ENCODE data around the gene RGSL1. TPM values are rescaled to one million over a fixed set of nuclear protein-coding genes. Genes with fewer than 3 reads are reported as not detected.

The RGSL1 gene
- total RNA-seq, 1 experiment from 2014 or later: not detected

- Histone ChIP-seq H3K4me3 (ENCODE audit: insufficient read depth, low read depth, low read length) (no peak overlapping the region), H3K27me3 (ENCODE audit: control insufficient read depth, insufficient read depth, low read length) (no peaks in the 10 kb centered on the region), H3K36me3 (replicated peaks; ENCODE audit: control insufficient read depth, insufficient read depth, low read length) (no peaks in the 10 kb centered on the region)
- no peak for DNase-seq
Measured at GRCh38 chr1:182549346-182549745, 99.4 kb downstream of the RGSL1 start.

- H3K4me3 ChIP-seq (ENCODE audit: insufficient read depth, low read depth, low read length): no peak overlapping the region
Measured at GRCh38 chr1:182549811-182550210, 99.9 kb downstream of the RGSL1 start.

DNA sequence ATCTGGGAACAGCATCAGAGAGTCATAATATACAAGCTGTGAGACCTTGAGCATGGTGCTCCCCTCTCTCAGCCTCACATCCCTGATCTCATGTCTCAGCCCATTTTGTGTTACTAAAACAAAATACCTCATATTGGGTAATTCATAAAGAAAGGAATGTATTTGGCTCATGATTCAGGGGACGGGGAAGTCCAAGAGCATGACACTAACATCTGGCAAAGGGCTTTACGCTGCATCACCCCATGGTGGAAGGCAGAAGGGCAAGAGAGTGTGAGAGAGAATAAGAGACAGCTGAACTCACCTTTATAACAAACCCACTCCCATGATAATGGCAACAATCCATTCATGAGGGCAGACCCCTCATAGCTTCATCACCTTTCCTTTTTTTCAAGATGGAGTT, 102.6 kb downstream of the RGSL1 start:
- Histone ChIP-seq H3K36me3 (replicated peaks; ENCODE audit: control insufficient read depth, insufficient read depth, low read length) (no peaks in the 10 kb centered on the region), H3K27me3 (ENCODE audit: control insufficient read depth, insufficient read depth, low read length) (no peaks in the 10 kb centered on the region), H3K4me3 (ENCODE audit: insufficient read depth, low read depth, low read length) (no peak overlapping the region)
- DNase-seq: no peak

More at GRCh38 chr1:182549811-182550210, 99.9 kb downstream of the RGSL1 start:
- H3K36me3 ChIP-seq (replicated peaks; ENCODE audit: control insufficient read depth, insufficient read depth, low read length): no peaks in the 10 kb centered on the region
- H3K27me3 ChIP-seq (ENCODE audit: control insufficient read depth, insufficient read depth, low read length): no peaks in the 10 kb centered on the region
- DNase-seq: no peak

DNA sequence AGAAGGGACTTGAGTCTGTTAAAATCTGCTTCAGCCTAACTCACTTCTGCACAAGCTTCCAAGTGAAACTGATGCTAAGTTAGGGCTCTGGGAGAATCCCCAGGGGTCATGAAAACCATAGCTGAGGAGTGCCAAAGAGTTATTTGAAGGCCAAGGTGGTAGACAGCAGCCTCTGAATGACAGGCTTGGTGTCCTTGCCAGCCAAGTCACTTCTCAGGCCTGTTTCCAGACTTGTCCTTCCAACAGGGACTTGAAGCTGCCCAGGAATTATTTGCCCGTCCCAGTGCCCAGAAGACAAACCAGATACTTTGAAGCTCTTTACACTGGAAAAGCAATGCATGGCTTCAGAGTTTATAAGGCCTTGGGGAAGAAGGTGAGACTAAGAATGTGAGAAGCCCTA, 105.5 kb downstream of the RGSL1 start:
- no peak for DNase-seq
- Histone ChIP-seq H3K36me3 (replicated peaks; ENCODE audit: control insufficient read depth, insufficient read depth, low read length) (no peaks in the 10 kb centered on the region), H3K4me3 (ENCODE audit: insufficient read depth, low read depth, low read length) (no peak overlapping the region), H3K27me3 (ENCODE audit: control insufficient read depth, insufficient read depth, low read length) (no peaks in the 10 kb centered on the region)

GRCh38 chr1:182556279-182556678, 106.3 kb downstream of the RGSL1 start:
- no peak for DNase-seq
- Histone ChIP-seq H3K27me3 (ENCODE audit: control insufficient read depth, insufficient read depth, low read length) (no peaks in the 10 kb centered on the region), H3K36me3 (replicated peaks; ENCODE audit: control insufficient read depth, insufficient read depth, low read length) (no peaks in the 10 kb centered on the region), H3K4me3 (ENCODE audit: insufficient read depth, low read depth, low read length) (no peak overlapping the region)

- Histone ChIP-seq H3K4me3 (ENCODE audit: insufficient read depth, low read depth, low read length) (no peak overlapping the region), H3K27me3 (ENCODE audit: control insufficient read depth, insufficient read depth, low read length) (no peaks in the 10 kb centered on the region), H3K36me3 (replicated peaks; ENCODE audit: control insufficient read depth, insufficient read depth, low read length) (no peaks in the 10 kb centered on the region)
- DNase-seq: no peak
Measured at GRCh38 chr1:182560392-182560984, 110.5 kb downstream of the RGSL1 start.

DNA sequence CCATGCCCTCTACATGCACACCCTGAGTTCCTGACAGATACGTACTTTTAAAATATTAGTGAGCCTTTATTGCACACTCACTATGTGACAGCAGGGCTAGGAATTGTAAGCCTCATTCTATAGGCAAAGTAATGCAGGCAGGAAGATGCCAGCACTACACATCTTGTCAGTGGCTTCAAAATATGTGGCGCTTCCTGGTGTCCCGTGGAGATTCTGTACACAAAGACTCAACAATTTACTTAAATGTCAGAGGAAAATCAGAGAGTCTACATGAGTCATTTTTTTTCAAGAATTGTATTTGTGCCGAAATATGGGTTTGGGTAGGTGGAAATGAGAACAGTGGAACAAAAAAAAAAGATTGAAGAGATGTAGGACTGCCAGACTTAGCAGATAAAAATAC, 111.5 kb downstream of the RGSL1 start:
- Histone ChIP-seq H3K27me3 (ENCODE audit: control insufficient read depth, insufficient read depth, low read length) (no peaks in the 10 kb centered on the region), H3K4me3 (ENCODE audit: insufficient read depth, low read depth, low read length) (no peak overlapping the region), H3K36me3 (replicated peaks; ENCODE audit: control insufficient read depth, insufficient read depth, low read length) (no peaks in the 10 kb centered on the region)
- no peak for DNase-seq

- no peak for DNase-seq
- Histone ChIP-seq H3K36me3 (replicated peaks; ENCODE audit: control insufficient read depth, insufficient read depth, low read length) (no peaks in the 10 kb centered on the region), H3K4me3 (ENCODE audit: insufficient read depth, low read depth, low read length) (no peak overlapping the region), H3K27me3 (ENCODE audit: control insufficient read depth, insufficient read depth, low read length) (no peaks in the 10 kb centered on the region)
Measured at GRCh38 chr1:182563095-182563494, 113.1 kb downstream of the RGSL1 start.

- Histone ChIP-seq H3K27me3 (ENCODE audit: control insufficient read depth, insufficient read depth, low read length) (no peaks in the 10 kb centered on the region), H3K36me3 (replicated peaks; ENCODE audit: control insufficient read depth, insufficient read depth, low read length) (no peaks in the 10 kb centered on the region), H3K4me3 (ENCODE audit: insufficient read depth, low read depth, low read length) (no peak overlapping the region)
- DNase-seq: no peak
Measured at GRCh38 chr1:182564406-182565004, 114.6 kb downstream of the RGSL1 start.

- H3K36me3 ChIP-seq (replicated peaks; ENCODE audit: control insufficient read depth, insufficient read depth, low read length): no peaks in the 10 kb centered on the region
- H3K27me3 ChIP-seq (ENCODE audit: control insufficient read depth, insufficient read depth, low read length): no peaks in the 10 kb centered on the region
- H3K4me3 ChIP-seq (ENCODE audit: insufficient read depth, low read depth, low read length): no peak overlapping the region
- DNase-seq: no peak
Measured at GRCh38 chr1:182565537-182565936, 115.6 kb downstream of the RGSL1 start.

GRCh38 chr1:182567629-182568028, 117.7 kb downstream of the RGSL1 start:
- Histone ChIP-seq H3K27me3 (ENCODE audit: control insufficient read depth, insufficient read depth, low read length) (no peaks in the 10 kb centered on the region), H3K36me3 (replicated peaks; ENCODE audit: control insufficient read depth, insufficient read depth, low read length) (no peaks in the 10 kb centered on the region), H3K4me3 (ENCODE audit: insufficient read depth, low read depth, low read length) (no peak overlapping the region)
- DNase-seq: no peak

DNA sequence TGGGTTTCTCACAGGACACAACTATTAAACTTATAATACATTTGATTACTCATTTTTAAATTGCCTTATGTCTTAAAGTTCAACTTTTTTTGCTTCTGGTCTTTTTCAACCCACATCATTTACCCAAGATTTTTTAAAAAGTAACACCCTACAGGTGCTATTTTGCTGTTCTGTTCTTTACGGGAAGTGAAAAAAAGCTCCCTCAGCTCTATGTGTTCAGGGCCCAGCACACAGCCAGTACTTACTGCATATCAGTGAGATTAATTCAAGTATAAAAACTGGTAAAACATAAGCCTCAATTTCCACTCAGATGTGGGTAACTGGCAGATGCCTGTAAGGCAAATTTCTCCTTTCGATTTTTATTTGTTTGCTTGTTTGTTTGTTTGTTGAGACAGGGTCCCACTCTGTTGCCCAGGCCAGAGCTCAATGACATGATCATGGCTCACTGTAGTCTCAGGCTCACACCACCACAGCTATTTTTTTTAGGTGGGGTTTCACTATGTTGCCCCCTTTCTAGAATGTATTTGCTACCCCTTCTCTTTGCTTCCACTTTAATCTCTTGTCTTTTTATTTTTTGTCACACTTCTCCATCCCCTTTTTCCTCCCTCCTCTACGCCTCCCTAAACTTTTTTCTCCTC, 118.8 kb downstream of the RGSL1 start:
- Histone ChIP-seq H3K36me3 (replicated peaks; ENCODE audit: control insufficient read depth, insufficient read depth, low read length) (no peaks in the 10 kb centered on the region), H3K27me3 (ENCODE audit: control insufficient read depth, insufficient read depth, low read length) (no peaks in the 10 kb centered on the region), H3K4me3 (ENCODE audit: insufficient read depth, low read depth, low read length) (no peak overlapping the region)
- no peak for DNase-seq

DNA sequence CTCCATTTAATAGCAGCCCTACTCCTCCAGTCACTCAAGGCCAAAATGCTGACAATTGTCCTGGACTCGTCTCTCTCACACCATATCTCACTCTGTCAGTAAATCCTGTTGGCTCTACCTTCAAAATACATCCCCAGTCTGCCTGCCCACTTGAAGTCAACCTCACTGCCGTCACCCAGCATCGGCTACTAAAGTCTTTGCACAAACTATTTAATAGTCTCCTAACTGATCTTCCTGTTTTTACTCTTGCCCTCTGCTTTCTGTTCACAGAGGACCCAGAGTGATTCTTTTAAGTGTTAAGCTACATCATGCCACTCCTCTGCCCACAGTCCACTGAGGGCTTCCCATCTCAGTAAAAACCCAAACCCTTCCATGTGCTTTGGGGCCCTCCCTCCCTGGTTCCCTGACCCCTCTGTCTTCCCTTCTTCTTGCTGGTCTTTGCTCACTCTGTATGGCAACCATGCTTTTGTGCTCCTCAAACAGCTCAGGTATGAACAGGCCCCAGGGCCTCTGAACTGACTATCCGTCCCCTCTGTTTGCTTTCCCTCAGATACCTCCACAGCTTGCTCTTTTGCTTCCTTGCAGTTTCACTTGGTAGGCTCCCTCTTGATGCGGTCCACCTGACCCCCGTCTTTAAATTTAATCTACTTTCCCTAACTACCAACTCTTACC, 120.1 kb downstream of the RGSL1 start:
- Histone ChIP-seq H3K4me3 (ENCODE audit: insufficient read depth, low read depth, low read length) (no peak overlapping the region), H3K36me3 (replicated peaks; ENCODE audit: control insufficient read depth, insufficient read depth, low read length) (no peaks in the 10 kb centered on the region), H3K27me3 (ENCODE audit: control insufficient read depth, insufficient read depth, low read length) (no peaks in the 10 kb centered on the region)
- DNase-seq: no peak

GRCh38 chr1:182570611-182570970, 120.6 kb downstream of the RGSL1 start:
- Histone ChIP-seq H3K4me3 (ENCODE audit: insufficient read depth, low read depth, low read length) (no peak overlapping the region), H3K27me3 (ENCODE audit: control insufficient read depth, insufficient read depth, low read length) (no peaks in the 10 kb centered on the region), H3K36me3 (replicated peaks; ENCODE audit: control insufficient read depth, insufficient read depth, low read length) (no peaks in the 10 kb centered on the region)
- DNase-seq: no peak

- H3K27me3 ChIP-seq (ENCODE audit: control insufficient read depth, insufficient read depth, low read length): no peaks in the 10 kb centered on the region
Measured at GRCh38 chr1:182574156-182574555, 124.2 kb downstream of the RGSL1 start.

More at GRCh38 chr1:182574156-182574555, 124.2 kb downstream of the RGSL1 start:
- Histone ChIP-seq H3K4me3 (ENCODE audit: insufficient read depth, low read depth, low read length) (no peak overlapping the region), H3K36me3 (replicated peaks; ENCODE audit: control insufficient read depth, insufficient read depth, low read length) (no peaks in the 10 kb centered on the region)
- DNase-seq: no peak

Data from H7 (cell line).